Stimulated activated CD4-positive, alpha-beta T cell treated with anti-CD3 and anti-CD28 coated beads, Interleukin-15, amount 100 ng/mL, for 1 hour (primary cell): ENCODE results near the gene DGKQ.
"Not testable (repeated sequence)": the region's sequence is repeated elsewhere in the genome, so short reads cannot be mapped to it uniquely, and the experiment has no call there.

ENCODE experiments used
- DNase-seq, 2 donors: peaks; one replicate each; pipeline ENCODE4 v3.0.0-alpha.2; 2020; ENCODE audit warnings: low read depth in 1 of 2, low spot score in 1 of 2

DGKQ gene

DNA sequence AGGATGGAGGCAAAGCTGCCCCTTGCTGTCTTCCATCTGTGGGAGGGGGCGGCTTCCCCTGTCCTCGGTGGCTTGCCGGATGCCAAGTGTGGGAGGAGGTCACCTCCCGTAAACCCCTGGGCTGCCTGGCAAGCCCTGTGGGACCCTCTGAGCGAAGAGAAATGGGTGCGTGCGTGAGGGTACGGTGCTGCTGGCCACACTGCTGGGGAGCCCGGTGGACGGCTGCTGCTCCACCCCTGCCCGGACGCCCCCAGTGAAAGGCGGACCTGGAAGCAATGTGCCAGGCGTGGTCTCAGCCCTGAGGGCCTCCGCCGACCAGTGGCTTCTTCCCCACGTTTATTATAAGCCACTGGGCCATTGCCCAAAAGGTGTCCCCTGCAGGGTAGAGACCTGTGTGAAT is 8.9 kb upstream of the DGKQ start:
- DNase-seq = no peak

DNA sequence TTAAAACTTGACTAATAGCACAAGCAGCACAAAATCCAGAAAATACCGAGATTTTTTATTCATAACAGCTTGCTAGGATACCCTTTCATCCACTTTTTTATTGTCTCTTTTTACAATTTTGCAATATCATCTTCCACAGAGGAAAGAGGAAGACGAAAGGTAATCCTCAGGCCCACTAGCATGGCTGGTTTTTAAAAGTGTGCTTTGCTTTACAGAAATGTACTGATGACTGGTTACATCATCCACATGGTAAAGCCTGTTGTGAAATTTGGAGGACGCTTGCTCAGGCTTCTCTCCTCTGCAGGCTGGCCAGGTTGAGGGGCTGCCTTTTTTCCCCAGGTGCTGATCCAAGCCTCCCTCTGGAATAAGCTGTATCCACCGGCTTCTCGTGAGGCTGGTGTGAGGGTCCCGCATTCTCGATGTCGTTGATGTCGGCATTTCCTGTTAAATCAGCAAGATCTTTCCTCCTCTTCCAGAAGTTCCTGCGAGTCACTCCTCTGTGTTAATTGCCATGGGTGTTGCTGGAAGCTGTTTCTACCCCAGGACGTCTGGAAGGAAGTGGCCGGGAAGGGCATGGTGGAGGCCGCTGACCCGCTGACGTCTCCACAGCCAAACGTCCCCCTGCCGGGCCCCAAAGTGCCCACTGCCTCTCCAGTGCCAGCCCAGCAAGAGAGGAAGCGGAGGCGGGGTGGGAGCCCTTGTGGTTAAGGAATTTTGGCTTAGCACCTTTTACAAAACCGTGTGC is 5.8 kb upstream of the DGKQ start:
- no peak for DNase-seq

DNA sequence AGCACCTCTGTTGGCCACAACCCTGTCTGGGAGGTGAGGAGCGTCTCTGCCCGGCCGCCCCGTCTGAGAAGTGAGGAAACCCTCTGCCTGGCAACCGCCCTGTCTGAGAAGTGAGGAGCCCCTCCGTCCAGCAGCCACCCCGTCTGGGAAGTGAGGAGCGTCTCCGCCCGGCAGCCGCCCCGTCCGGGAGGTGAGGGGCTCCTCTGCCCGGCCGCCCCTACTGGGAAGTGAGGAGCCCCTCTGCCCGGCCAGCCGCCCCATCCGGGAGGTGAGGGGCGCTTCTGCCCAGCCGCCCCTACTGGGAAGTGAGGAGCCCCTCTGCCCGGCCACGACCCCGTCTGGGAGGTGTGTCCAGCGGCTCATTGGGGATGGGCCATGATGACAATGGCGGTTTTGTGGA is 2.6 kb upstream of the DGKQ start:
- not testable (repeated sequence) for DNase-seq

DNA sequence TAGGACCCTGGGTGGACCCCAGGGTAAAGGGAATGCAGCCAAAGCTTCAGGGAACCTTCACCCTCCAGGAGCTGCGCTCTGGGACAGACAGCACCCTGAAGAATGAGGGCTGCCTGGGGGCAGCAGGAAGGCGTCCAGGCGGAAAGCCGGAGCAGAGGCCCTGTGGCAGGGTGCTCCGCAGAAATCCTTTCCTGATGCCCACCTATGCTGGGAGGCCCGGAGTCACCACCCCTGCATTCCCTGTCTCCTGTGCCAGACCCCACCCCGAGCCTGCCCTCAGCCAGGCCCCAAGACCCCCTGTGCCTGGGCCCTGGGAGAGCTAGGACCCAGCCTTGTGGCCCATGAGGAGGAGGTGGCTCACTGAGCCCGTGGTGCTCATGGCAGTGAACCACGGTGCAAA is 1.3 kb upstream of the DGKQ start:
- no peak for DNase-seq

DNA sequence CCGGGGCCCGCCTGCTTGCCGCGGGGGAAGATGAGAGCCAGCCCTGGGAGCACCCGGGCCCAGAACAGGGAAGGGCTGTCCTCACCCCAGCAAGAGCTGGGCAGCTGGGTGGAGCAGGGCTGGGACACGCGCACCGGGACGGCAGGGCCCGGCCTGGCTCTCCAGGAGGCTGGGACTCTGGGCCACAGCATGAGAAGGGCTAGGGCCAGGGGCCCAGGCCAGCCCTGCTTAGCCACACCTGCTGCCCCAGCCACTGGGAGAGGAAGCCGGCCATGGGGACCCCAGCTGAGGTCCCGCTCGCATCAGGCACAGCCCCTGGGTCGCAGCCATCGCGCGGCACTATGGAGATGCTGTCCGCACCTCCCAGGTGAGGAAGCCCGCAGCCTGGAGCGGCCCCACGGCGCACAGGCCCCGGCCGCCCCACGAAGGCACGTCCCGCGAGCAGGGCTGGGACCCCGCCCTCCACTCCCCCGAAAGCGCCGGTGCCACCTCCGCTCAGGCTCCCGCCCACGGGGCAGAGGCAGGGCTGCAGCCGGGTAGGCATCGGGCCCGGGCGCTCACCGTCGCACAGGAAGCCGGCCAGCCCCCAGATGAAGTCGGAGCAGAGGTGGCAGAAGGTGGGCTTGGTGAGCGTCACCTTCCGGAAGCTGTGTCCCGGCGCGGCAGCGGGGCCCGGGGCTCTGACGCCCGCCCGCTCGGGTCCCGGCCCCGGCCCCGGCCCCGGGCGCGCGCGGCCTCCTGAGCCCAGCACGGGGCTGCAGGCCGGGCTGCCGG is 531 bp downstream of the DGKQ start:
- peak; percentile 35 to 44 for DNase-seq

DNA sequence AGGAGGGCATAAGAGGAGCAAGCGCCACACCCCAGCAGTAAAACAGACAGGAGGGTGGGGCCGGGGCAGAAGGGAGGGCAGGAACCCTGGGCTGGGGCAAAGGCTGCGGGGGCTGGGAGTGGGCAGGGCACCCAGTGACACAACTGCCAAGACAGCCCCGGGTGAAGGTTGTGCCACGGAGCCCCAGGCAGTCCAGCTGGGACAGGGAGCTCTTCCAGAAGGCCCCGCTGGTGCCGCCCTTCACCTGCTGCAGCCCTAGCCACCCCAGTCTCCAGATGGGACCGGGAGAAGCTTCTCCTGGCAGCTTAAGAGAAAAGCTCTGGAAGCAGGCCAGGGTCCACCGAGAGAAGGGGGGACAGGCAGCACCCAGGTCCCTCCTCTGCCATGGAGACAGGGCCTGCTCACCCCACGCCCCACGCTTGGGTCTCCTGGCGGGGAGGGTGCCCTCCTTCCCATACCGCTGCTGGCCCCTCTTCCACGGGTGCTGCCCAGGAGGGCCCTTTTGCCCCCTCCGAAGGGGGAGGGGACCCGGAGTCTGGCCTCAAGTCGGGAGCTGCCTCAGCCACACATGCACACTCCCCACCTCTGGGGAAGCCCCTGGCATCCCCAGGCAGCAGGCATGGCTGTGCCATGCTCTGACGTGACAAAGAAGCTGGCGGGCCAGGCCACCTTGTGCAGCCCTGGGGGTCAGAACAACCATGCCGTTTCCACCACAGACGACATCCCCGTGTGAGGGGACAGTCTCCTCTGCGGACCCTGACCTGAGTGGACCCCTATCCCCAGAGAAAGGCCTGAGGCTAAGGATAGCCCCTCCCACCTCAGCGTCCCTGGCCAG is 1.5 kb downstream of the DGKQ start:
- no peak for DNase-seq

DNA sequence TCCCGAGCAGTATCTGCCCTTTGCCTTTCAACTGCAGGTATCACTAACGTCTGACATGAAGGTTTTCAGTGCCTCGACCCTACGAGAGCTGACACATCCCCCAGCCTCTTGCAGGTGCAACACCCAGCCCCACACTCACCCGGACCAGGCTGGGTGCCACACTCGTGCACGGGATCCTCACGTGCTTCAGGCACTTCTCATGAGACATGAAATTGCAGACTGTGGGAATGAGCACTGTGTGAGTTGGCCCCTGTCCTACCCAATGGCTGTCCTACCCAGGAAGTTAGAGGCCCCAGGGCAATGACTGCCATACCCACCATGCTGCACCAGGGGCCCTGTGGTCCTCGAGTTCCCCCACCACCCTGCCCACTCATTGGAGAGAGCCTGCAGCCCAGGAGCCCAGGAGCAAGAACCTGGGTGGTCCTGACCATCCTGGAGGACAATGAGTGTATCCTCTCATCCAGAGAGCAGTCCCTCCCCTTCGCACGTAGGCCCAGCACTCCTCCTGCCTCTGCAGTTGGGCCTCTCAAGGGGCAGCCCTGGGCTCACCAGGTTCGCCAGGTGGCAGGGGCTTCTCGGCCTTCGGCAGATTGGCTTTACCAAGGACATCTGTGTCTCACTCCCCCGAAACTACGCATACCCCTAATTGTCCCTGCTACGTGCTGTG is 2.4 kb downstream of the DGKQ start:
- DNase-seq = no peak

DNA sequence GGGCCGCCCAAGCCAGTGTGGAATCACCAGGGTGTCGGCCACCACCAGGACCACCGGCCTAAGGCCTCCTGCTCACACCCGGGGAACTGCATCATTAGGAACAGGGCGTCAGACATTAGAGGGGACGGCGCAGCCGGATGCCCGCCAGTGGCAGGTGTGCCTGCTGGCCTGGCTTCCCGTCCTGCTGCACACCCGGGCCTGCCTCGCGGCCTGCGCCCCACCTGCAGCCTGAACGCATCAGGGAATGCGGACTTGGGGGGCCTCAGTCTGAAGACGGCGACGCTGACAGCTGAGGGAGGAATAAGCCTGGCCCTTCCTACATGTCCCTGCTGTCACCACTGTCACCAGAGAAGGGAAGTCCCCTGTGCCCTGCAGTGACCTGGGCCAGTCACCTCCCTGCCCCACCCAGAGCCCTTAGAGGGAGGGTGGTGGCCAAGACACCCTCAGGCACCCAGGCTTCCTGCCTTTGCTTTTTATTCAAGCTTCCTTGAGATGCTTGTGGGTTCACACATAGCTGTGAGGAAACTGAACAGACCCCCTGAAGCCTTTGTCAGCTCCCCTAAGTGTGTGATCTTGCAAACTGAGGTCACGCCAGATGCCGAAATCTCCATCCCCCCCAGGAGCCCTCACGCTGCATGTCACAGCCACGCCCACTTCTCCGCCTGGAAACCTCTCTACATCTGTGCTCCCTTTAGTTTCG is 3.2 kb downstream of the DGKQ start:
- no peak for DNase-seq

DNA sequence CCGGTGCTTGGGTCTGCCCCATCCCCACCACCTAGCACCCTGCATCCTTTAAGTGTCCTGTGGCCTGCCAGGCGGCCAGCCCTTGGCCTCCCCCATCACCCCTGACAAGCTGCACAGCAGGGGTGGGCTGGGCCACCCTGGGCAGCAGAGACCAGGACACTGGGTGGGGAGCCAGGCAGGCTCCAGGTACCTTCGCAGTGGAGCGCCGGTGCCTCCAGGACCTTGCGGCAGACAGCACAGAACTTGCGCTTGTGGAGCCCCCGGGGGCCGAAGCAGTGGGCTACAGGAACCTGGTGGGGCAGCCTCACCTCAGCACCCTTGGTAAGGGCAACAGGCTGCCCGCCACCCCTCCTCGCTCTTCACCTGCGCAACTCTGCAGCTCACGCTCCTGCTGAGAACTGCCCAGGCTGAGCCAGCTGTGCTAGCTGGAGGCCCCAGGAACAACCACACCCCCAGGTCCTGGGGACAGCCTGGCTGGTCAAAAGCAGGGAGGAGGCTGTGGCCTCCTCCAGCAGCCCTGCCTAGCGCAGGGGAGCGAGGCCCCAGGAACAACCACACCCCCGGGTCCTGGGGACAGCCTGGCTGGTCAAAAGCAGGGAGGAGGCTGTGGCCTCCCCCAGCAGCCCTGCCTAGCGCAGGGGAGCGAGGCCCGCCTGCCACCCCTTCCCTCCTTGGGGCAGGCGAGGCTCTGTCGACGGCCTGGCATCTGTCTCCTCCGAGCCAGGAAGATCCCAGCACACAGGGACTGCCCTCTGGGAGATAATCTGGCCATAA is 4.6 kb downstream of the DGKQ start:
- DNase-seq = no peak

DNA sequence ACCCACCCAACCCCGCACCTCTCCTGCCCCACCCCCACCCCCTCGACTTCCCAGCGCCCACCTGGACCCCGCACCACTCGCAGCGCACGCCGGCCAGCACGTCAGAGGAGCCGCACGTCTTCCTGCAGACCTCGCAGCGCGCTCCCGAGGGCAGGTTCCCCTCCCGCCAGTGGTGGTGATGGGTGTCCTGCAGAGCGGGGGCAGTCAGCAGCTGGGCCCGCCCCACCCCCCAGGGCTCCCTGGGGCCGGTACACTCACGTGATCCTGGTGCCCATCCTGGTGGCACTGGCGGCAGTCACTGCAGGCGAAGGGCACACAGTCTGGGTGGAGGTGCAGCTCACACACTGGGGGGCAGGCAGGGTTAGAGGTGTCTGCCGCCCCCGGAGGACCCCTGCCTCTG is 5.1 kb downstream of the DGKQ start:
- no peak for DNase-seq

DNA sequence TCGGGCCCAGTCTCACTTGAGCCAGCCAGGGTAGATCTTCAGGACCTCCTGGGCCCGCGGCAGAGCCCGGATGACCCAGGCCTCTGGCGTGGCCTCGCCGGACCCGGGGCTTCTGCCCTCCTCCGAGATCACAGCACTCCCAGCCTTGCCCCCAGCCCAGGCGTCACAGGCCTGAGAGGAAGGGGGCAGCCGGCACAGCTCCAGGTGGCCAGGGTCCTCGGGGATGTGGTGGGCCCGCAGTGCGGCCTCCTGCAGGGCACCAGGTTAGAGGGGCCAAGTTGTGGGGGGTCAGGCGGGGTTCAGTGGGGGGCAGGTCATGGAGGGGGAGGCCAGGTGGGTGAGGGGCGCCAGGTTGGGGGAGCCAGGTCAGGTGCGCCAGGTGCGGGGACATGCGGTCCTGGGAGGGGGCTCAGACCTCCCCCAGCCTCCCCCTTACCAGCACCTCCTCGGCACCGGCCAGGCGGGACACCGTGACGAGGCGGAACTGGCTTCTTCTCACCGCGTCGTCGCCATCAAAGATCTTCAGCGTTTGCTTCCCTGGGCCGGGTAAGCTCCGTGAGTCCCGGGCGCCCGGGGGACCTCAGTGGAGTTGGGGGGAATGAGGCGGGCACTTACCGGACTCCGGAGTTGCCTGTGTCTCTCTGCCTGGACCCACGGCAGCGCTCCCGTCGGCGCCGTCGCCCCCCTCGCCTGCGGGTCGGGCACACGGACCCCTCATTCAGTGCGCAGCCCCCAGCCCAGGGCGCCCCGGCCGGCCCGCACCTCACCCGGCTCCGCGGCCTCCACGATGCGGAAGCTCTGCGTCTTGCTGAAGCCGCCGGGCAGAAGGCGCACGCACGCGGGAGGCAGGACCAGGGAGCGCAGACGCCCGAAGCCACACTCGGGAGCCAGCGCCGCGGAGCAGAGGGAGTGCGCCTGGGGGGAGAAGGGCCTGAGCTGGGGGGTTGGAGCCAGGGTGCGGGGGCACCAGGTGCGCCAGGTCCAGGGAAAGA is 6.0 kb downstream of the DGKQ start:
- no peak for DNase-seq

DNA sequence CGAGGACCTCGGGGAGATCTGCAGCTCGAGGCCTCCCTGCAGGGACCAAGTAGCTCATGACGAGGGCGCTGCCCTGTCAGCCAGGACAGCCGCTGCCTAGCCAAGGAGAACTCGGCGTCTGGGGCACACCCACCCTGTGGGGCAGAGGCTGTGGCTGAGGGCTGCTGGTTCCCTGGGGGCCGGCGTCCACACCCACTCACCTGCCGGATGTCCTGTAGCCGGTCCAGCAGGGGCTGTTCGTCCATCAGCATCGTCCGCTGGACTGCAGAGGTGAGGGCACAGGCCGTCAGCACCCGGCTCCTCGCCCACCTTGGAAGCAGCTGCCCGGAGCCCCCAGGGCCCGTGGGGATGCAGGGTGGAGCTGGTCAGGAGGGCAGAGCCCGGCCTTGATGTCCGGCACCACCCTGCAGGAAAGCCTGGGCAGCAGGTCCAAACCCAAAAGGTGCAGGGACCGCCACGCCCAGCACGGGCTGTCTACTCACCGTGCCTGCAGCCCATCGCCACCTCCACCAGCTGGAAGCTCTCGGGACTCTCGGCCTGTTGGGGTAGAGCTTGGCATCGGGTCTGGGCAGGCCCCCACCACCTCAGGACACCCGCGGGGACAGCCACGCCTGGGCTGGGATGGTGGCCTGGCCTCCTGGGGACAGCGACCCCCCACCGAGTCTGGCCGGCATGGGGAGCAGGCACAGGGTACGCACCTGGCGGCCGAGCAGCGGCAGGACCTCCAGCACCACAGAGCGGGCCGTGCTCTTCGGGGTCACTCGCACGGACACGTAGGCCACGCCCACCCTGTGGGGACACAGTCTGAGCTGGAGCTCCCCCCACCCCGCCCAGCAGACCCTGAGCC is 6.9 kb downstream of the DGKQ start:
- no peak for DNase-seq

DNA sequence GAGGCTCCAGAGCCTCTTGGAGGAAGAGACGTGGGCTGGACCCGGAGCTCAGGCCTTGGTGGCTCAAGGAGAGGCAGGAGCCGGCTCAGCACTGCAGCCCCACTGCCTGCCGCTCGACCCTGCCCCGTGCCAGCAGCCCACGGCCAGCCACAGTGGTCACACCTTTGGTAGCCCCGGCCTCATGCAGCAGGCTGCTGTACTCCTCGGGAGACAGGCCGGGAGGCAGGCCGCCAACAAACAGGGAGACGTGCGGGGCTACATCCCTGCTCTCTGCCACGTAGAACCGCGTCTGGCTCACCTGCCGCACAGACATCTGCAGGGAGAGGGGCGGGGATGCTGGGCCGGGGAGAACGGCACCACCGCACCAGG is 7.6 kb downstream of the DGKQ start:
- DNase-seq = no peak

DNA sequence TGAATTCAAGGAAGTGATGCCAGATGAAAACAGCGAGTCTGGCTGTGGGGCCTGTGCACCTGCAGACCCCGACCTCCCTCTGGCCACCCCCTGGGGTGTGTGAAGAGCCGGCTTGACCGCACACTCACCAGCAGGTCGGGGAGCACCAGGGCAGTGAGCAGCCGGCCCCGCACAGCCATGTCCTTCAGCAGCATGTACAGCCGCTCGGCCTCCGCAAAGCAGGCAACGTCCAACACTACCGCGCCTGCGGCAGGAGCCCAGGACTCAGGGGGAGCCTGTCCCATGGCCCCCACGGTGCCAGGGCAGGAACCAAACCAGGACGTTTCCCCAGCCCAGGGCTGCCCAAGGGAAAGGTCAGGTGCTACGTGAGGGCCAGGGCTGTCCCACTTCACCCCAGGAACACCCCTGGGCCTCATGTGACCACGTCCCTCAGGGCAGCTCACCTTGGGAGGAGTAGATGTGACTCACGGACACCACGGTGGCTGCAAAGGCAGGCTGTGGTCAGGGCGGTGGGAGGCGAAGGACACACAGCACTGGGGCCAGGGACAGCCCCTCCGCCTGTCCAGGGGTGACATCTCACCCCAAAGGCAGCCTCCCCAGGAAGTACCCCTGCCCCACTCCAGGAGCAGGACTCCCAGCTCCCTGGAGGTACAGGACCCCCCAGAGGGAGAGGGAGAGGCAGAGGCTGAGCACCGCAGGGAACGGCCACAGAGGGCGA is 8.2 kb downstream of the DGKQ start:
- no peak for DNase-seq

DNA sequence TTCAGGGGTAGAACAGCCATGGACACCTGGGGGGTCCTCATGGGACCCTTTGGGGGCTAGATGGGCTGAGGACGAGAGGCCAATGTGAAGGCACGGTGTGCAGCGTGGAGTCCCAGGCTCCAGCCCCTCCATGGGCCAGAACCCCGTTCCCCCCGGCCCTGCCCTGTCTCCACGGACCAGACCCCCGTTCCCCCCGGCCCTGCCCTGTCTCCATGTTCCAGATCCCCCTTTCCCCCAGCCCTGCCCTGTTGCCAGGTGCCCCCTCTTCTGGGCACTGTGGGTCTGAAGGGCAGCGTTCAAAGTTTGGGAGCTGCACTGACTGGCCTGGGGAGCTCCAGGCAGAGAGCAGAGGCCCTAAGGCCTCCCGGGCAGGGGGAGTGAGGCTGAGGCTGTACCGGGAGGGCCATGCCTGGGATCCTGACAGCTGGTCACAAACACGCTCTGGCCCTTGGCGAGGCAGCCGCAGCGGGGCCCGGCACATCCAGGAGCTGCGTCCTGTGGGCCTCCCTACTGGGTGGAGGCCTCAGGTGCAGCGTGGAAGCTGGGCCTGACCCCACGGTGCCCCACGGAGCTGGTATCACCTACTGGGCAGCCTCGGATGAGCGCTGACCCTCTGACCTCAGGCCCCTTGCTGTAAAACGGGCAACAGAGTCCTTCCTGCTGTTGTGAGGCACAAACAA is 8.9 kb downstream of the DGKQ start:
- no peak for DNase-seq
